NCI-H128 (cell line): ENCODE results near the gene CRYGN.

Experiments used
- DNase-seq: peaks from one replicate; lab custom pipeline; 2025; ENCODE audit not compliant: unreplicated experiment; lab: John Stamatoyannopoulos, UW

Gene CRYGN

DNA sequence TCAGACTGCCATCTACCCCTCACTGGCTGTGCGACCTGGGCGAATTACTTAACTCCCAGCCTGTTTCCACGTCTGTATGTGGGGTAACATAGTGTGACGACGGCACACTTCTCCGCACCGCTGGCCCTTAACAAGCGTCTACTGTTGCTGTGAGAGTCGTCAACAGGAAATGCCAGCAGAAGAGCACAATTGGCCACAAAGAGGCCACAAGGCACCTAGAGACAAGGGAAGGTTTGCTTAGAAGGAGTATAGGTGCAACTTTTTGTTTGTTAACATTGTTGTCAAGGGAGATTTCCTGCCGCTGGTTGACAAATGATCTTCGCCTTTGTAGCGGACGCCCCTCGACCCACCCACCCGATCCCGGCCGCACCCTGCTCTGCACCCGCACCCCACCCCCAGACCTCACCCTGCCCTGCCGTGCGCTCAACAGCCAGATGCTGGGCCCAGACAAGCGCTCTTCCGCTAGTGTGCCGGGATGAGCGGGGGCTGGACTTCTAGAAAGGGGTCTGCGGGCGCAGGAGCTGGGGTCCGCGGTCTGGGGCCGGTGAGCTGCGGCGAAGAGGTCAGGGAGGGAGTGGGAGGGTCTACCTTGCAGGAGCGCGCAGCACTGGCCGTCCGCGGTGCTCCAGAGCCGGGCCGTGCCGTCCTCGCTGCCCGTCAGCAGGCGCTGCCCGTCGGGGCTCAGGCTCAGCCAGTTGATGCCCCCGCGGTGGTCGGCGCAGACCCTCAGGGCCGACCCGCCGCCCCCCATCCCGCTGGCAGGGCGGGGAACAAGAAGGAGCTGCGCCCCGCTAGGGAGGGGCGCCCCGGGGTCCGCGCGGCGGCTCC is 30.9 kb downstream of the CRYGN start:
- no peak for DNase-seq

DNA sequence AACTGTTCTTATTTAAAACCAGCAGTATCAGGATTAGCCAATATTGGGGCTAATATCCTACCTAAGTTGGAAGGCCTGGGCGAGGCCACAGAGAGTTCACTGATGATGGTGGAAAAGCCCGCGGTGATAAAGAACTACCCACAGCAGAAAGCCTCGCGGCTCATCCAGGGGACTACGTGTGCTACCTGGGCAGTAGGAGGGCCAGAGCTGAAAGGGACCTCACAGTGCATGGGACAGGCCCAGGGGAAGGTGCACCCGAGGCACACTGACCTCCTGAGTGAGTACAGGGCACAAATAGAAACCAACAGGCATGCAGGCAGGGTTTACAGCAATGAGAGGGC is 31.5 kb downstream of the CRYGN start:
- no peak for DNase-seq

DNA sequence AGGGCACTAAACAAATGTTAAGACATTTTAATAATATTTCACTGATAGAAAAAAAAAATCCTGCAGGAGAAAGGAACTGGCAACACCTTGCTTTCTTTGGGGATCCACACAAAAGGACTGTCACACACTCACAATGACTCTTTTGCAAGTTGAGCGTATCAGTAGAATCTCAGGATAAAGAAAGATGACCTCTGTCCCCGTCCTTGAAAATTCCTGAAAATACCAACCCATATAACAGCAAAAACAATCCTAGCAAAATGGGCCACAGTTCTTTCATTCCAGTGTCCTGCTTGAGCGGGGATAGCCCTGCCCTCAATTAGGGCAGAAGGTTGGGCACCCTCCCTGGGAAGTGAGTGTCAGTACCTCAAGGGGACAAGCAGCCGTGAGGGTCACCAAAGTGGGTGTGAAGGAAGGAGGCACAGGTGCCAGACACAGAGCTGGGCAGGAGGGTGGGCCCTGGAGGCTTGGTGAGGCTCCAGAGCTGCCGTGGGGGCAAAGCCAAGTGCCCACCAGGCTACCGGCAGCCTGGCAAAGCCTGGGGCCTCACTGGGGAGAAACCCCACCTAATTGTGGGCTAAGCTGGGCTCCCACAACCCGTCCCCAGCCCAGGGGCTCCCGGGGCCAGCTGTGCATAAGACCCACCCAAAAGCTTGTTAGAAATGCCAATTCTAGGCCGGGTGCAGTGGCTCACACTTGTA is 32.9 kb downstream of the CRYGN start:
- no peak for DNase-seq

DNA sequence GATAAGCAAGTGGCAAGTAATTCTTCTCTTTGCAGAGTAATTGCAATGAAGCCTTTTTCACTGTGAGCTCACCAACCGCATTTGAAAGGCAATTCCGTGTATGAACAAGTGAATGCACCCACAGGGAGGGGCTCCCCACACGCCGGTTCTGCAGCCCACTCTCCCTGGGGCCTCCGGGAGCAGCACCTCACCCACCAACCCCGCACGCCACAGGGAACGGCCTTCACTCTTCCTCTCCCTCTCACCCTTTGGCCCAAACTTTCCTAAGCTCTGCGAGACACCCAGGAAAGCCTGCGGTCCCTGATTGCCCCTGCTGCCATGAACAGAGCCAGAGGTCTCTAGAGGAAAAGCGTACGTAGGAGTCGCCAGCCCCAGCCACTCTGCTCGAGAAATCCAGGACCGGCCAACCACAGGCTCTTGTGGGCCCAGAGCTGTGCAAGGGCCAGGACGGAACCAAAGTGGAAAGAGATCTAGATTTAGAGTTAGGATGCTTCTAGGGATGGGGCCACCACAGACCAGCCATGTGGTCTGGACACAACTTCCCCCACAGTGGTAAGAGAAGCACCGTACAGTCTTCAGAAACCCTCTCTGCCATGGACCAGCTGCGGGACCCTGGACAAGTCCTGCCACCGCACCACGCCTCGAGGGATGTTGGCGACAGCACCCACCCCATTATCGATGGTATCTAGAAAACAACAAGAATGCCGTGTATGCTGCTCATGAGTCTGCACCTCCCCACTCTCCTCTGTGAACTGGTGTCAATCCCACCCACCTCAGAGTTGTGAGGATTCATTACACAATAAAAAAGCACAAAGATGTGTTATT is 33.7 kb downstream of the CRYGN start:
- DNase-seq, result no peak

DNA sequence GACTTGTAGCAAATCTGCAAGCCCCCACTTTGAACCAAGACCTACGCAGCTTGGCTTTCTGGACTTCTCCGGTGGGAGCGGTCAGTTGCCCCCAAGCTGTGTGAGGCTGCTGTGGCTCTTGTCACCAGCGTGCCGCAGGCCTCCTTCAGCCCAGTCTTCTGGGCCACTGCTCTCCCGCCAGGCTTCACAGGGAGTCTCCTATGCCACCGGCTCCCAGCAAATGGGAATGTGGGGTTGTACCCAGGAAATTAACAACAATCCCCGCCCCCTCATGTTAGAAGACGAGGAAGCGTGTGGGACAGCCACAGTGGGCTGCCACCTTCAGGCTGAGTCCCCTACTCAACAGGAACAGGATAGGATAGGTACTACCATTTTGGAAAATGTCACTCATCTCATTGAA is 34.4 kb downstream of the CRYGN start:
- DNase-seq, result no peak

DNA sequence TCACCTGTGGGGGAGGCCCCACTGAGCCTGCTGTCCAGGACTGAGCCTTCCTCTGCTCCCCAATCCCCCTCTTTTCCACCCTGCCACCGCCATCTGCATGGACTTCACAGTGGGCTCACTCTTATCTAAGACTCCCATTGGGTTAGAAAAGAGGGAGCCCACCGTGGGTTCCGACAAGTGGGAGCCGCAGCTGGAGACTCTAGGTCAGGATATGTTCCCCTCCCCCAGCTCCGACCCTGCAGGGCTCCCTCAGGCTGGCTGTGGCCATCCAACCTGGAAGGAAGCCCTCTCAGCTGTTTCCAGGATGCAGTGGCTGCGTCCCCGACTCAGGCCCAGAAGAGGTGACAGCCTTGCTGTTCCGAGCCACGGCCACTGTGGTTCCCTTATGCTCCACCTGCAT is 34.9 kb downstream of the CRYGN start:
- DNase-seq, result no peak

DNA sequence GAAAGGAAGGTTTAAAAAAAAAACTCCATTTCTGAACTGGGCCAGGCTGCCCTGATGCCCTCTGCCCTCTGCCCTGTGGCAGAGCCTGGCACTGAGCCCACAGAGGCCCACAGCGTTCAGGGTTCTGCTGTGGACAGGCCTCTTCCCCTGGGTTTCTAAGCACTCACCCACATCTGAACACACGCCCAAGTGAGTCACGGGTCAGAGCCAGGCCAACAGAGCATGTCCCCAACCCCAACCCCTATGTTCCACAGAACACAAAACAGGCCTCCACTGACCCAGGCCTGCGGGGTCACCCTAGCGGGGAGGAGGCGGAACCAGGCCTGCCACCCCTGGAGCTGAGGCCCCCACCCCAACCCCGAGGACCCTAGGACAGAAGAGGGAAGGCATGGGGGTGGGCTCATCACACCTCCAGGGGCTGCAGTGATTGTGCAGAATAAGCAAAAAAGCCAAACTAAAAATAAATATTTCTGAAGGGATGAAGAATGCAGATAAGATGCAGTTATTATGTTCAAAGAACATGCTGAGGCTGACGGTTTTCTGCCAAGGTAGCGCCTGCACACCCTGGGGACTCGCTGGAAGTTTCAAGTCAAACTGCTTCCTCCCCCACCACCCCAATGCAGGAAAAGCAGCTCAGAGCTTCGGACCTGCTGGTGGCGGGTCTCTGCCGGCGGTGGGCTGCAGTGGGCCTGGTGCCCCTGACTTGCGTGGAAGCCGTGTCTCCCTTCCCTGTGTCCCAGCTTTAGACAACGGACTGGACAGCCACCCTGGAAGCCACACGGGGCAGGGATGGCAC is 35.5 kb downstream of the CRYGN start:
- no peak for DNase-seq

DNA sequence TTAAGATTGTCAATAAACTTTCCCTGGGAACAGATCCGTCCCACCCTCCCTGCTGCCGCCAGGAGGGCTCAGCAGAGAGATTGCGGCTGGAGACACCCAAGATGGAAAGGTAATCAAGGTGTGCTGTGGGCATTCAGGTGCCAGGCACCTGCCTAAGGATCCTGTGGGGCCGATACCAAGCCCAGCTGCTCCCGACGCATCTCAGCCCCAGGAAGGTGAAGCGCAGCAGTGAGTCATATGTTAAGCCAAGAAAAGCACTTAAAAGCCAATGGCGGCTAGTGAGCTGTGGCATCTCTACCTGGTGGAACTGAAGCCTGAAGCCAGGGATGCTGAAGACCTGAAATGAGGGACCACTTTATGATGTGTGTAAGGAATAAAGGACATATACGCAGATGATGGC is 36.2 kb downstream of the CRYGN start:
- no peak for DNase-seq

DNA sequence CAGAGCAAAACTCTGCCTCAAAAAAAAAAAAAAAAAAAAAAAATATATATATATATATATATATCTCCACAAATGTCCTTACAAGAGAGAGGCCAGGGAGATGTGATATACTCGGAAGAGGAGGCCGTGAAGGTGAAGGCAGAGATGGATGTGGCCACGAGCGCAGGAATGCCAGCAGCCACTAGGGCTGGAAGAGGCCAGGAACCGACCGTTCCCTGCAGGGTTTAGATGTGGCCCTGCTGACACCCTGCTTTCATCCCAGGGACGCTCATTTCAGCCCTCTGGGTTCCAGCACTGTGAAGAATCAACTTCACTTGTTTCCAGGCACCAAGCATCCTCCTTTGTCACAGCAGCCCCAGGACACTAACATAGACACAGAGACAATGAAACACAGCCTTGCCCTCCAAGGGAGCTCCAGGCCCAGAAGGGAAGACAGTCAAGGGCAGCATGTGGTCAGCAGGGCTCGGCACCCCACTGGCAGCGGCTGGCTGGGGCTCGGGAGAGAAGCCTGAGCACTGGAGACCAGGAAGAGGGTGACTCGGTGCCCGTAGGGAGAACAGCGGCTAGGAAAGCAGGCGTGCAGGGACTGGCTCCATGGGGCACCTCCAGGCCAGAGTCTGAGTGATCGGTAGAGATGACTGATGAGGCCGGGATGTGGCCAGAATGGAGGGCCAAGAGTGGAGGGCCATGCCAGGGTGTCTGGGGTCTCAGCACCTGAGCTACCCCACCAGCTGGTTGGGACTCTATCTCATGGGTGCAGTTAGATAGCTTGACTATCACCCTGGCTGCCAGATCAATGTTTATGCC is 37.7 kb downstream of the CRYGN start:
- DNase-seq, result no peak

DNA sequence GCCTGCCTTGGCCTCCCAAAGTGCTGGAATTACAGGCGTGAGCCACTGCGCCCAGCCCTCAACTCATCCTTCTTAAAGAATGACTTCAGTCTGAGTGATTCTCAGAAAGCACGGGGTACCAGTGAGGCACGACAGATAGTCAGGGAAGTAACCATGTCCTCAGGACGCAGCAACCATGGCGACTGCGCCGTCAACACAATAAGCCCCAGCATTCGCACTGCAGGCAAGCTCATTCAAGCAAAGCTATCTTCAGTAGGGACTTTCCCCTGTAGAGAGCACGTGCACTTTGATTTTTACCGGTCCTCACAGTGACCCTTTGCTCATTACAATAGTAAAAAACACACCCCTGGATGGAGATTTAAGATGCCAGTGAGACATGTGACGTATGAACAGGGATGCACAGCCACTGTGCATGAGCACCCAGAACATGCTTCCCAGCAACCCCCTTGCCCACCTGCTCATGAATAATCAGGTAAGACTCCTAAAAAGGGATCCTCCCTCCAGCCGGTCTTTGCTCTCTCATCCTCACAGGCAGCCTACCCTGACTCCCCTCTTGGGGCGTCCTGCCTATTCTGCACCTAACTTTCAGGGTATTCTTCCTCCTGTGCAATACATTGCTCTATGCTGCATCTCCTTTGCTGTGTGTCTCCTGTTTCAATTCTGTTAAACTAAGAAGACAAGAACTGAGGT is 39.2 kb downstream of the CRYGN start:
- DNase-seq, result no peak

DNA sequence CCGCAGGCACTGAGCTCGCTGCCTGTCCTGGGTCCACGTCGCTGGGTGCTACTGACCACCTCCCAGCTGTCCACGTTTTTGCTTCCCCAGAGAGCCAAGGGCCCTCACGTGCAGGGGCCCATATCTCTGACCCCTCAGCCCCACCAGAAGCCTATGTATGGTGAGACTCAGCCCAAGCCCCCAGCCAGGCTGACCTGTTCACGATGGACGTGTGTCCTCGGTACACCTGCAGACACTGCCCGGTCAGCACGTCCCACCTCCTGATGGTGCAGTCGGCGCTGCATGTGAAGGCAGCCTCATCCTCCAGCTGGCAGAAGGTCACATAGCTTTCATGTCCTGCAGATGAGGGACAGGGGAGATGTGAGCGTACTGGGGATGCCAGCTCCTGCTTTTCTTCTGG is 40.0 kb downstream of the CRYGN start:
- DNase-seq, result no peak

DNA sequence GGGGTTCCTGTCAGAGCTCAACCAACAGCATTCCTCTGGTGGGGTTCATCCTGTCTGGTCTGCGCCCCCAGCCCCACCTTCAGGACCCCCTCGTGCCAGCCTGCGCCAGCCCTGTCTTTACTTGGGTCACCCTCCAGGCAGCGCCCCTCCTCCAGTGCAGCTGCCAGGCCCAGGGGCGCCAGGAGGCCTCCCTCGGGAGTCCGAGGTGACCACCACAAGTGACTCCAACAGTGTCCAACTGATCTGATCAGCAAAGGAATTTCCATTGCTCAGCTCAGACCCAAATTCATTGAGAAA is 40.7 kb downstream of the CRYGN start:
- no peak for DNase-seq

DNA sequence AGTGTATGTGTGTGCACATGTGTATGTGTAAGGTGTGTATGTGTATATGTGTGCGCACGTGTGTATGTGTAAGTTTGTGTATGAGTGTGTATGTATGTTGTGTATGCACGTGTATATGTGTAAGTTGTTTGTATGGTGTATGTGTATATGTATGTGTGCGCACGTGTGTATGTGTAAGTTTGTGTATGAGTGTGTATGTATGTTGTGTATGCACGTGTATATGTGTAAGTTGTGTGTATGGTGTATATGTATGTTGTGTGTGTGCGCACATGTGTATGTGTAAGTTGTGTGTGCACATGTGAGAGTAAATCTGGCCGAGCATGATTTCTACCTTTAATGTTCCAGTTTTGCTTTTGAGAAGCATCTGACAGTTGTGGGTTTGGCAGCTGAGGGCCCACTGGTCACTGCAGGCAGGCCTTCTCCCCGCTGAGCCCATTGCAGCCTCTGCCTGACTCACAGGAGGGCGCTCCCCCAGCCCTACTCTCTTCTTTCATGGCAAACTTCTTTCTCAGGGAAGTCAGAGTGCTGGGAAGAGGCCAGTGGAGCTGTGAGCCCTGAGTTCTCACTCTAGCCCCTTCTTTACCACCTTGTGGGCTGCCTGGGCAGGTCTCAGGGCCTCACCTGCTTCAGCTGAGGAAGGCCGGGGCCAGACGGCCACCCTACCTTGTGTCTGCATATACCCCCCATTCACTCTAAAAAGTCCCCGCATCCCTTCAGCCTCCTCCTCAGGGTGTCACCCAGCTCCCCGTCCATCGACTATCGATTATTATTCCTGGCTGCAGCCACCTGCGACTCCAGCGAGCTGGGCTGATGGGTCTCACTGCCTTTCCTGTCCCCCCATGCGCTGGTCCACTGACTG is 41.3 kb downstream of the CRYGN start:
- no peak for DNase-seq

DNA sequence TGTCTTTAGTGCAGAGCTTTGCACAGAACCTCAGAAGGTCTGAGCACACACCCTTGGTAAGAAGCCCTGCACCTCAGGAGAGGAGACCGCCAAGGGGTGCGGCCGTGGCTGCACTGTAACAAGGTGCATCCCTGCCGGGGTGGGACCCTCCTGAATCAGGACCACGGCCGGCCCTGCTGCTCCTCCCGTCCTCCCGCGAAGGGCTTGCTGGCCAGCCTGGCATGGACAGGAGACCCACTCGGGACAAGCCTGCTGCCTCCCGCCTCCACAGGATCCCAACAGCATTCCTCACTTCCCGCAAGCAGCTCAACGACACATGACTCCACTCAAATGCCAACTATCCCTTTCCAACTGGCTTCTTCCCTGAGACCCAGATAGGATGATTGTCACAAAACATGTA is 42.9 kb downstream of the CRYGN start:
- no peak for DNase-seq

DNA sequence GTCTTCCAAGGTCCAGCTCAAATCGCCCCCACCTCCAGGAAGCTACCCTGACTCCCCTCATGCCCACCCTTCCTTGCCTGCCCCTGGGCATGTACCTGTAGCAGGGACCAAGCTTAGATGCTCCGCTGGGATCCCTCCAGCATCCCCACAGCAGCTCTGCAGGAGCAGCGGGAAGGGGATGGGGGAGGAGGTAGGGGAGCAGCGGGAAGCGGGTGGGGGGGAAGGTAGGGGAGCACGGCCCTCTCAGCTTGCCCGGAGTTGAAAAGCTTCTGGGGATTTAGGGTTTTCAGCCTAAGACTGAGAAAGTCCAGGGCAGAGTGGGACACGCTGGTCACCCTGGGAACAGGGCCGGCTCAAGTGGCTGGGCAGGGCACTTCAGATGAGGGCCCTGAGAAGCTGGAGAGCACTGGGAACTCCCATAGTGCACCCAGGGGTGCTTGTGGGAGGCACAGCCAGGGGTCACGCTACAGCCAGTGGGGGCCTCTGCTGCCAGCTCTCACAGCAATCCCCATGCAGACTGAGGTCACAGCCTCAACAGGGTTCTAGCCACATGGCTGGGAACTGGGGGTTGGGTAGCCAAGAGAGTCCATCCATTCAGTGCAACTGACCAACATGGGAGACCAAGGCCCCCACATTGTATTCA is 43.5 kb downstream of the CRYGN start:
- no peak for DNase-seq

DNA sequence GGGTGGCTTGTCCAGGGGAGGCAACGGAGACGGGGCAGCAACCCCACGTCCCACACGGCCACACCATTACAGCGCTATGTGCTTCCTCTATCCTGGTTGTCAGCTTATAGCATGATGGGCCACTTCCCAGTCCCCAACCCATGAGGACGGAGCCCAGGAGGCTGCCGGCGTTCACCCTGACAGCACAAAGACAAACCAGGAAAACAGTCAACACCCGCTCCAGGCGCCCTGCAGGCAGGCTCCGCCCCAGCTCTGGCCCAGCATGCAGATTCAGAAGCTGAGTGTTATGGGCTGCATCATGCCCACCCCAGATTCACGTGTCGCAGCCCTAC is 44.9 kb downstream of the CRYGN start:
- DNase-seq, result no peak

DNA sequence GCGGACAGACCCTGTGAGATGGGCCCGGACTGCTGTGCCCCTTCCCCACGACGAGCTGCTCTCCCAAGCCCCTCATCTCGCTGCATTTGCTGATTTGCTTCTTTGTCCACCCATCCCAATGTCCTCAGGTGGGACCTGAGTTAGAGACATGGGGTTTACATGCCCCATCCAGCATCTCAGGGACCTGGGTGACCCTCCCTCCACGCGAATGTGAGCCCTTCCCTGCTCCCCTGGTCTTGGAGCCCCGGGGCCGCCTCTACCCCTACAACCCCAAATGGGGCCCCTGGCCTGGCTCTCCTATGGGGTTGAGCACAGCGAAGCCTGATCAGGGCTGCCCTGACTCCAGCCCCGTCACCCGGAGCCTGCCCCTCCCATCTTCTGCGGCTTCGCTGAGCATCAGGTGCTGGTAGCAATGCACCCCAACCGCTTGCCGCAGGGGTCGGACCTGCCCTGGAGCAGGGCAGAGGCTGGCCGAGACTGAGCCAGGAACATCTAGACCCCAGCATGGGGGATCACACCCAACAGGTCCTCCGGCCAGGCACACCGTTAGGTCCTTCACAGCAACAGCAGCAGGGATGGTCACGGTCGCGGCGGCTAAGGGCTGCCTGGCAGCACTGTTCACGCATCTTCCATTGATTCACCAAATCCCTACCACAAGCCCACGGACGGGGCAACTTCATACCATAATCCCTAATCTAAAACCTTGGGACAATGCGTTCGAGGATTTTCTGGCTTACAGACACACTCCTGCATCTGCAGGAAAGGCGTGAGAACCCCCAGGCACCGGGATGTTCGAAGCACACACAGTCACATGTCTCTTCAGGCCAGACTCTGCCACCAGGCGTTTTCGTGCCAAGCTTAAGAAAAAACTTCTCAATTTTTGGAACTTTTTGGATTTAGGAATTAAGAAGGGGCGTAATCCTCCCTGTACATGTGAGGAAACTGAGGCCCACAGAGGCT is 45.6 kb downstream of the CRYGN start:
- no peak for DNase-seq
